ENCODE results near the gene FTL. TPM values are rescaled to one million over a fixed set of nuclear protein-coding genes. Genes with fewer than 3 reads are reported as not detected.

Gene FTL
- total RNA-seq, 1 donor, result 5,494 TPM

DNA sequence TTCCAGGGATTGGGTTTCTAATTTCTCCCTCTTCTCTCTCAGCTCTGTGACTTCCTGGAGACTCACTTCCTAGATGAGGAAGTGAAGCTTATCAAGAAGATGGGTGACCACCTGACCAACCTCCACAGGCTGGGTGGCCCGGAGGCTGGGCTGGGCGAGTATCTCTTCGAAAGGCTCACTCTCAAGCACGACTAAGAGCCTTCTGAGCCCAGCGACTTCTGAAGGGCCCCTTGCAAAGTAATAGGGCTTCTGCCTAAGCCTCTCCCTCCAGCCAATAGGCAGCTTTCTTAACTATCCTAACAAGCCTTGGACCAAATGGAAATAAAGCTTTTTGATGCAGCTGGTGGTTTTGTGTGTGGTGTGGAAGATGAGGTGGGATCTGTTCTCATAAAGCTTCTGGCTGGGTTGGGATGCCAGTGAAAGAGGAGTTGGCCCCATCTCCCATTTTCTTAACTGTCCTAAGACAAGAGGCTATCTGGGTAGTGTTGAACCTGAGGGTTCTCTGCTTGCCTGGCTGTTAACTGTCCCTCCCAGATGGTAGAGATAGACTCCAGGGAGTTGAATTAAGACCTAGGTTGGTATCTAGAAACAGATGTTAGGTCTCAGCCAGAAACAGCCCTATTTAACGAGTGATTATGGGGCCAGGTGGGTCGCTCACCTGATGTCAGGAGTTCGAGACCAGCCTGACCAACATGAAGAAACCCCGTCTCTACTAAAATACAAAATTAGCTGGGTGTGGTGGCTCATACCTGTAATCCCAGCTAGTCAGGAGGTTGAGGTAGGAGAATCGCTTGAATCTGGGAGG is 1.6 kb downstream of the FTL start:
- peak overlapping the region; percentile 99 for H3K4me3 ChIP-seq (ENCODE audit: low read depth, low read length)
- TF ChIP-seq, protein P1, sequence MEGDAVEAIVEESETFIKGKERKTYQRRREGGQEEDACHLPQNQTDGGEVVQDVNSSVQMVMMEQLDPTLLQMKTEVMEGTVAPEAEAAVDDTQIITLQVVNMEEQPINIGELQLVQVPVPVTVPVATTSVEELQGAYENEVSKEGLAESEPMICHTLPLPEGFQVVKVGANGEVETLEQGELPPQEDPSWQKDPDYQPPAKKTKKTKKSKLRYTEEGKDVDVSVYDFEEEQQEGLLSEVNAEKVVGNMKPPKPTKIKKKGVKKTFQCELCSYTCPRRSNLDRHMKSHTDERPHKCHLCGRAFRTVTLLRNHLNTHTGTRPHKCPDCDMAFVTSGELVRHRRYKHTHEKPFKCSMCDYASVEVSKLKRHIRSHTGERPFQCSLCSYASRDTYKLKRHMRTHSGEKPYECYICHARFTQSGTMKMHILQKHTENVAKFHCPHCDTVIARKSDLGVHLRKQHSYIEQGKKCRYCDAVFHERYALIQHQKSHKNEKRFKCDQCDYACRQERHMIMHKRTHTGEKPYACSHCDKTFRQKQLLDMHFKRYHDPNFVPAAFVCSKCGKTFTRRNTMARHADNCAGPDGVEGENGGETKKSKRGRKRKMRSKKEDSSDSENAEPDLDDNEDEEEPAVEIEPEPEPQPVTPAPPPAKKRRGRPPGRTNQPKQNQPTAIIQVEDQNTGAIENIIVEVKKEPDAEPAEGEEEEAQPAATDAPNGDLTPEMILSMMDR (IDR thresholded peaks at IDR 0.05; ENCODE audit: insufficient read depth, low read length), result no peak
- DNase-seq (ENCODE audit: low read depth), result peak; percentile 22

DNA sequence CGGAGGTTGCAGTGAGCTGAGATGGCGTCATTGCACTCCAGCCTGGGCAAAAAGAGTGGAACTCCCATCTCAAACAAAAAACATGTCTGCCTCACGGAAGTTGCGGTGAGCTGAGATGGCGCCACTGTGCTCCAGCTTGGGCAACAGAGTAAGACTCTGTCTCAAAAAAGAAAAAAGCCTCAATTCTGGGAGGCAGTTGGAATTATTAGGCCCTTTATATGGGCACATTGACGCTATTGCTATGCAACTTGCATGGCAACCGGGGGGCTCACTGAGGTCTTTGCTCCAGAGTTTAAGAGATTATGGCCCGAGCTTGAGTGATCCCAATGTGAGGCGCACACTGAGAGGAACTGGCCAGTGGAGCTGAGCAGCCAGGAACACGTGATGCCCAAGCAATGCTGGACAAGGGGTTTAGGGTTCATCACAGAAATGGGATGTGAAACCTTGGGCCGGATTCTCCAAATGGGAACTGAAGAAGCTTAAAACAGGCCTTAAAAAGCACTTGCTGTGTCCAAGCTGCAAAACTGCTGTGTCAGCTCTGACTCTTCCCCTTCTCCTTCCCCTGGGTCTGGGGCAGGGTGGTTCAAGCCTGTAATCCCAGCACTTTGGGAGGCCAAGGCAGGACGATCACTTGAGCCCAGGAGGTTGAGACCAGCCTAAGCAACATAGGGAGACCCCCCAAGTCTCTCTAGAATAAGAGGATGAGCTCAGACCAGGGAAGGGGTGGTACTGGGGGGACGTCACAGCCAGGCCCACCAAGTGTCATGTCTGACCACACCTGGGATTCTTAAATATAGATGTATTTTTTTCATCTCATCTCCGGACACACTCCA is 2.5 kb downstream of the FTL start:
- TF ChIP-seq, protein P1 (IDR thresholded peaks at IDR 0.05; ENCODE audit: insufficient read depth, low read length), result no peak
- peak; percentile 87 for DNase-seq (ENCODE audit: low read depth)
- peak overlapping the region; percentile 99 for H3K4me3 ChIP-seq (ENCODE audit: low read depth, low read length)

DNA sequence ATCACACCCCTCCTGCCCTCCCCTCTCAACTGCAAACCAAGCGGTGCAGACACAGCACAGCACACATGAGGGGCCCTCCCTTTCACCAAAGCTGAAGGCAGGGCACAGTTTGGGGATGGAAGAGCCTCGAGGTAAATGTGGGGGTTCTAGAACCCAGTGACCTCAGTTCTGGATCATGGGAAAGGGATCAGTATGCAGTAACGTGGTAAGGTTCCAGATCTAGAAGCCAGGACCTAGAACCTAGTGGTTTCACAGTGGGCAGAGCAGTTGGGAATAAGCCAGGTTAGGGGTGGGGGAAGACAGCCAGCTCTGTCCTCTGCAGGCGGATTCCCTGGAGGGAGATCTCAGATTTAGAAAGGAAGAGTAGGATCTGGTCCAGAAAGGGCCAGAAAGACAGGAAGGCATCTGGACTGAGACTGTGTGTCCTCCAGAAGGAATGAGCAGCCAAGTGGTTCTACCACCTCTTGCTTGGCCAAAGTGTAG is 3.1 kb downstream of the FTL start:
- H3K4me3 ChIP-seq (ENCODE audit: low read depth, low read length), result no peak overlapping the region
- DNase-seq (ENCODE audit: low read depth), result peak; percentile 70
- TF ChIP-seq, protein P1 (IDR thresholded peaks at IDR 0.05; ENCODE audit: insufficient read depth, low read length), result no peak

DNA sequence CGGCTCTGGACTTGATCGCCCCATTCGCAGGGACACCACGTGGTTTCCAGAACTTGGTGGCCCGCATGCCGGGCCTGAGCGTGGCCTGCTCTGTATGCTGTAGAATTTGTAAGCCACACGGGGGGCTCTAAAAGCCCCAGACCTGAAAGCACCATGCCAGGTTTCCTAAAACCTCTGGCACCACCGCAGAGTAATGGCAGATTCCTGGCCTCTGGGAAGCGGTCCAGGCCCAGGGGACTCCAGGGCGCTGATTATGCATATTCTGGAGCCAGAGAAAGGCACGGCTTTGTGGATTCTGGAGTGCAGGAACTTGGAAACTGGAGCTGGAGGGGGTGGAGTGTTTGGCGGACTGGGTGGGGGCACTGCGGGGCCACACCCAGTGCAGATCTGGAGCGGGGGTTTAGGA is 3.7 kb downstream of the FTL start:
- DNase-seq (ENCODE audit: low read depth), result peak; percentile 42
- TF ChIP-seq, protein P1 (IDR thresholded peaks at IDR 0.05; ENCODE audit: insufficient read depth, low read length), result no peak
- no peak overlapping the region for H3K4me3 ChIP-seq (ENCODE audit: low read depth, low read length)

DNA sequence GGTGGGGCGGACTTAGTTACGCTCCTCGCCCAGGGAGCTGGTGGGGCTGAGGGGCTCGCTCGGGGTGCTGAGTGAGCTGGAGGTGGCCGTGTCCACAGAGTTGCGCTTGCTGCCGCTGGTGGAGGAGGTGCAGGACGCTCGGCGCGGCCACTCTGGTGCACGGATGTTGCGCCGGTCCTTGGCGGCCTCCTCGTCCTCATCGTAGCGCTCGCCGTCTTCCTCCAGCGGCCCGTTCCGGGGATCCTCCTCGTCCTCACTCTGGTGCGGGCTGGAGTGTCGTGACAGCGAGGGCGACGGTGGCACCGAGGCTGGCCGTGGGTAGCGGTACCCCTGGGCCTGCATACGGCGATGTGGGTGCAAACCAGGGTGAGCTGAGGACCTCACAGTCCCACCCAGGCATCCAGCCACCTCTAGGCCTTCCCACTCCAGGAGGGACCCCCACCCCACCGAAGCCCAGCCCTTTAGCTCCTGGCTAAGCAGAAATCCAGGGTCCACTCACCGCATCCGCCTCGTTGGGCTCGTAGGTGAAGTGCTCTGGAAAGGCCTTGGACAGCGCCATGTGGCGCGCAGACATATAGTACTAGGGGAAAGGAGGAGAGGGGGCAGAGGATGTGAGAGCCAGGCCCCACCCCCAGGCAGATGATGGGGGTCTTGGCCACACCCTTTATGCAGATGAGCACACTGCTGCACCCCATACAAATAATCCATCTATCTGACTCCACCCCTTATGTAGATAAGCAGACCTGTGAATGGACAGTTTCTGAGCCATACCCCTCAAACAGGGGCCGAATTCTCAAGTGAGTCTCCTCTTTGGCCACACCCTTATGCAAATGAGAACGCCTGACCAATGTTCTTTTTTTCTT is 4.4 kb downstream of the FTL start:
- no peak overlapping the region for H3K4me3 ChIP-seq (ENCODE audit: low read depth, low read length)
- TF ChIP-seq, protein P1 (IDR thresholded peaks at IDR 0.05; ENCODE audit: insufficient read depth, low read length), result no peak
- DNase-seq (ENCODE audit: low read depth), result peak; percentile 51

DNA sequence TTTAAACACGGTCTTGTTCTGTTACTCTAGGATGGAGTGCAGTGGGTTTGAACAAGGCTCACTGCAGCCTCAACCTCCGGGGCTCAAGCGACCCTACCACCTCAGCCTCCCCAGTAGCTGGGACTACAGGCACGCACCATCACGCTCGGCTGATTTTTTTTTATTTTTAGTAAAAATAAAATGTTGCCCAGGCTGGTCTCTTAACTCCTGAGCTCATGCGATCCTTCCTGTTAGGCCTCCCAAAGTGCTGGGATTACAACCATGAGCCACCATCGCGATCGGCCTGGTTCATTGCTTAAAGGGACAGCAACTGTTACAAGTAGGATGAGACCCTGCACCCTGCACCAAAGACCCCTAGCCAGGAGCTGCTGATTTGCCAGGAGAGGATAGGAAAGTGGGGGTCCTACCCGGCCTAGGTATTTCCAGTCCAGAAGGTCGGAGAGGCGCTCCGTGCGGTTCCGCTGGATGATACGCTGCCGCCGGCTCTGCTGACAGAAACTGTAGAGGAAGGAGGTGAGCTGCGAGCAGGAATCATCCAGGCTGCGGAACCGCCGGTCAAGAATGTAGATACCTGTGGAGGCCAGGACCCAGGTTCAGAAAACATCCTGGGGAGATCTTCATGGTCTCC is 5.1 kb downstream of the FTL start:
- H3K4me3 ChIP-seq (ENCODE audit: low read depth, low read length), result no peak overlapping the region
- no peak for DNase-seq (ENCODE audit: low read depth)
- TF ChIP-seq, protein P1 (IDR thresholded peaks at IDR 0.05; ENCODE audit: insufficient read depth, low read length), result no peak

All from fibroblast of the aortic adventitia (primary cell).